Measurements from ENCODE around the gene PFDN4.

Gene PFDN4

DNA sequence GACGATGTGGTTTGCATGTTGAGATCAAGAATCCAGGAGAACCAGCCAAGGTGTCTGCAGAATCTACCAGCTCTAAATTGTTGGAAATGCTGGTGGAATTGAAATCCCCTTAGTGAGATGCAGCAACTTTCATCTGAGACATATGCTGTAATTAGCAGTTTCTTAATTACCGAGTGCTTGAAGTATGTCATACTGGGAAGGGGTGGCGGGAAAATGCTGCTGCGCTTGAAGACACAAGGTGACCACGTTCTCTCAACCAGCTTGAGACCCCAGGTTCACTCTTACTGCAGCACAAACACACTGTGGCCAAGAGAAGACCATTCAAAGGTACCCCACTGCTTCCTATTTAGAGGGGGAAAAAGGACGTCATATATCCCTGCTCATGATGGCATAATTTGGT lies 59.0 kb downstream of the PFDN4 start:
- CTCF ChIA-PET = no interaction called here
- TF ChIP-seq SETDB1 (IDR thresholded peaks at IDR 0.05; ENCODE audit: insufficient read length, low read length) (no peak), ZNF600 (tag by site-specific recombination; IDR thresholded peaks at IDR 0.05) (no peak), ZNF146 (tag by site-specific recombination; IDR thresholded peaks at IDR 0.05) (no peak), ZBTB17 (tag by site-specific recombination; IDR thresholded peaks at IDR 0.05) (no peak)
- TF ChIP-seq, protein P1, sequence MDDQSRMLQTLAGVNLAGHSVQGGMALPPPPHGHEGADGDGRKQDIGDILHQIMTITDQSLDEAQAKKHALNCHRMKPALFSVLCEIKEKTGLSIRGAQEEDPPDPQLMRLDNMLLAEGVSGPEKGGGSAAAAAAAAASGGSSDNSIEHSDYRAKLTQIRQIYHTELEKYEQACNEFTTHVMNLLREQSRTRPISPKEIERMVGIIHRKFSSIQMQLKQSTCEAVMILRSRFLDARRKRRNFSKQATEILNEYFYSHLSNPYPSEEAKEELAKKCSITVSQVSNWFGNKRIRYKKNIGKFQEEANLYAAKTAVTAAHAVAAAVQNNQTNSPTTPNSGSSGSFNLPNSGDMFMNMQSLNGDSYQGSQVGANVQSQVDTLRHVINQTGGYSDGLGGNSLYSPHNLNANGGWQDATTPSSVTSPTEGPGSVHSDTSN (CRISPR knock-in tag; IDR thresholded peaks at IDR 0.05) = no peak
- TF ChIP-seq, protein P2, sequence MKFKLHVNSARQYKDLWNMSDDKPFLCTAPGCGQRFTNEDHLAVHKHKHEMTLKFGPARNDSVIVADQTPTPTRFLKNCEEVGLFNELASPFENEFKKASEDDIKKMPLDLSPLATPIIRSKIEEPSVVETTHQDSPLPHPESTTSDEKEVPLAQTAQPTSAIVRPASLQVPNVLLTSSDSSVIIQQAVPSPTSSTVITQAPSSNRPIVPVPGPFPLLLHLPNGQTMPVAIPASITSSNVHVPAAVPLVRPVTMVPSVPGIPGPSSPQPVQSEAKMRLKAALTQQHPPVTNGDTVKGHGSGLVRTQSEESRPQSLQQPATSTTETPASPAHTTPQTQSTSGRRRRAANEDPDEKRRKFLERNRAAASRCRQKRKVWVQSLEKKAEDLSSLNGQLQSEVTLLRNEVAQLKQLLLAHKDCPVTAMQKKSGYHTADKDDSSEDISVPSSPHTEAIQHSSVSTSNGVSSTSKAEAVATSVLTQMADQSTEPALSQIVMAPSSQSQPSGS (tag by site-specific recombination; IDR thresholded peaks at IDR 0.05; ENCODE audit: low read depth) = no peak
- H3K36me3 ChIP-seq (ENCODE audit: control insufficient read depth in 2 of 2, insufficient read depth in 1 of 2, low read length in 2 of 2) = no peaks in the 10 kb centered on the region
- no peak overlapping the region for H3K4me3 ChIP-seq (ENCODE audit: low read depth, low read length)
- POLR2A ChIA-PET = no interaction called here
- H3K27ac ChIP-seq (ENCODE audit: extremely low read depth, low read depth, low read length) = no peak overlapping the region
- H3K9me3 ChIP-seq (ENCODE audit: control insufficient read depth, insufficient read depth, low read depth, low read length) = no peaks in the 10 kb centered on the region
- no peaks in the 10 kb centered on the region for H3K4me1 ChIP-seq (ENCODE audit: control insufficient read depth, insufficient read depth, low read length)

DNA sequence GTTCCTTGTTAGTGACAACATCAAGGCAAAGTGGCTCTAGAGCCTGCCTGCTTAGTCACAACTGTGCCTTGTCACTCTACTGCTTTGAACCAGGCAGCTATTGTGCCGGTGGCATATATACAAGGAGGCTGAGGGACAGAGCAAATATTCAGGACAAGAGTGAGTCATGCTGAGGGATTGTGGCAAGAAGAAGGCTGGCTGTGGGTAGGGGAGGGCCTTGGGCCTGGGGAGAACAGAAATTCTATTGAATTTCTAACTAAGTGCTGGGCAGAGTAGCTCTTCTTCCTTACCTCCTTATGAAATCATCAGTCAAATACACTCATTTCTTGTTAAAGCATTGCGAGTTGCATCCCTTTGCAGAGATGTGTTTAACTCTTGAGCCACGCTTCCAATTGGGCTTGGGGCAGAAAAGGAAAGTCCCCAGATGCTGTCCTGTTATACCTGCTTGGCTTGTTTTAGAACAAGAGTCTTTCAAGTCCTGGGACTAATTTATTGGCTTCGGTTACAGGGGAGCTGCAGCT lies 59.7 kb downstream of the PFDN4 start:
- no peak overlapping the region for H3K27ac ChIP-seq (ENCODE audit: extremely low read depth, low read depth, low read length)
- no peak overlapping the region for H3K4me3 ChIP-seq (ENCODE audit: low read depth, low read length)
- no peaks in the 10 kb centered on the region for H3K9me3 ChIP-seq (ENCODE audit: control insufficient read depth, insufficient read depth, low read depth, low read length)
- no peaks in the 10 kb centered on the region for H3K4me1 ChIP-seq (ENCODE audit: control insufficient read depth, insufficient read depth, low read length)
- ChIA-PET POLR2A (no interaction called here), CTCF (interaction anchor here (0.6 to 0.8 kb wide), 2 partner anchors 379 to 380 kb away, joined by 3 read pairs; no protein-coding TSS in a partner anchor)
- no peaks in the 10 kb centered on the region for H3K36me3 ChIP-seq (ENCODE audit: control insufficient read depth in 2 of 2, insufficient read depth in 1 of 2, low read length in 2 of 2)
- no peak for TF ChIP-seq ZNF335 (tag by site-specific recombination; conservative IDR thresholded peaks at IDR 0.05)
- TF ChIP-seq ZNF701 (tag by site-specific recombination; IDR thresholded peaks at IDR 0.05) = no peak
- TF ChIP-seq ZSCAN23 (tag by site-specific recombination; IDR thresholded peaks at IDR 0.05) = no peak
- TF ChIP-seq, protein P3, sequence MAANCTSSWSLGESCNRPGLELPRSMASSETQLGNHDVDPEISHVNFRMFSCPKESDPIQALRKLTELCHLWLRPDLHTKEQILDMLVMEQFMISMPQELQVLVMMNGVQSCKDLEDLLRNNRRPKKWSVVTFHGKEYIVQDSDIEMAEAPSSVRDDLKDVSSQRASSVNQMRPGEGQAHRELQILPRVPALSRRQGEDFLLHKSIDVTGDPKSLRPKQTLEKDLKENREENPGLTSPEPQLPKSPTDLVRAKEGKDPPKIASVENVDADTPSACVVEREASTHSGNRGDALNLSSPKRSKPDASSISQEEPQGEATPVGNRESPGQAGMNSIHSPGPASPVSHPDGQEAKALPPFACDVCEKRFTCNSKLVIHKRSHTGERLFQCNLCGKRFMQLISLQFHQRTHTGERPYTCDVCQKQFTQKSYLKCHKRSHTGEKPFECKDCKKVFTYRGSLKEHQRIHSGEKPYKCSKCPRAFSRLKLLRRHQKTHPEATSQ (tag by site-specific recombination; IDR thresholded peaks at IDR 0.05) = no peak
- TF ChIP-seq ZNF670 (tag by site-specific recombination; IDR thresholded peaks at IDR 0.05; ENCODE audit: low read depth) = no peak
- TF ChIP-seq, protein P4, sequence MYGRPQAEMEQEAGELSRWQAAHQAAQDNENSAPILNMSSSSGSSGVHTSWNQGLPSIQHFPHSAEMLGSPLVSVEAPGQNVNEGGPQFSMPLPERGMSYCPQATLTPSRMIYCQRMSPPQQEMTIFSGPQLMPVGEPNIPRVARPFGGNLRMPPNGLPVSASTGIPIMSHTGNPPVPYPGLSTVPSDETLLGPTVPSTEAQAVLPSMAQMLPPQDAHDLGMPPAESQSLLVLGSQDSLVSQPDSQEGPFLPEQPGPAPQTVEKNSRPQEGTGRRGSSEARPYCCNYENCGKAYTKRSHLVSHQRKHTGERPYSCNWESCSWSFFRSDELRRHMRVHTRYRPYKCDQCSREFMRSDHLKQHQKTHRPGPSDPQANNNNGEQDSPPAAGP (tag by site-specific recombination; IDR thresholded peaks at IDR 0.05) = no peak
- TF ChIP-seq, protein P5, sequence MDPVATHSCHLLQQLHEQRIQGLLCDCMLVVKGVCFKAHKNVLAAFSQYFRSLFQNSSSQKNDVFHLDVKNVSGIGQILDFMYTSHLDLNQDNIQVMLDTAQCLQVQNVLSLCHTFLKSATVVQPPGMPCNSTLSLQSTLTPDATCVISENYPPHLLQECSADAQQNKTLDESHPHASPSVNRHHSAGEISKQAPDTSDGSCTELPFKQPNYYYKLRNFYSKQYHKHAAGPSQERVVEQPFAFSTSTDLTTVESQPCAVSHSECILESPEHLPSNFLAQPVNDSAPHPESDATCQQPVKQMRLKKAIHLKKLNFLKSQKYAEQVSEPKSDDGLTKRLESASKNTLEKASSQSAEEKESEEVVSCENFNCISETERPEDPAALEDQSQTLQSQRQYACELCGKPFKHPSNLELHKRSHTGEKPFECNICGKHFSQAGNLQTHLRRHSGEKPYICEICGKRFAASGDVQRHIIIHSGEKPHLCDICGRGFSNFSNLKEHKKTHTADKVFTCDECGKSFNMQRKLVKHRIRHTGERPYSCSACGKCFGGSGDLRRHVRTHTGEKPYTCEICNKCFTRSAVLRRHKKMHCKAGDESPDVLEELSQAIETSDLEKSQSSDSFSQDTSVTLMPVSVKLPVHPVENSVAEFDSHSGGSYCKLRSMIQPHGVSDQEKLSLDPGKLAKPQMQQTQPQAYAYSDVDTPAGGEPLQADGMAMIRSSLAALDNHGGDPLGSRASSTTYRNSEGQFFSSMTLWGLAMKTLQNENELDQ (tag by site-specific recombination; IDR thresholded peaks at IDR 0.05; ENCODE audit: low read depth) = no peak
- TF ChIP-seq, protein P6, sequence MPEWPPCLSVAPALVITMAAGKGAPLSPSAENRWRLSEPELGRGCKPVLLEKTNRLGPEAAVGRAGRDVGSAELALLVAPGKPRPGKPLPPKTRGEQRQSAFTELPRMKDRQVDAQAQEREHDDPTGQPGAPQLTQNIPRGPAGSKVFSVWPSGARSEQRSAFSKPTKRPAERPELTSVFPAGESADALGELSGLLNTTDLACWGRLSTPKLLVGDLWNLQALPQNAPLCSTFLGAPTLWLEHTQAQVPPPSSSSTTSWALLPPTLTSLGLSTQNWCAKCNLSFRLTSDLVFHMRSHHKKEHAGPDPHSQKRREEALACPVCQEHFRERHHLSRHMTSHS (tag by site-specific recombination; IDR thresholded peaks at IDR 0.05) = no peak
- TF ChIP-seq TRIM28 (IDR thresholded peaks at IDR 0.05; ENCODE audit: borderline replicate concordance, low read length) = no peak
- no peak for TF ChIP-seq ZNF837 (tag by site-specific recombination; IDR thresholded peaks at IDR 0.05)
- no peak for TF ChIP-seq ZNF211 (tag by site-specific recombination; IDR thresholded peaks at IDR 0.05; ENCODE audit: low read depth)
- TF ChIP-seq ZNF266 (tag by site-specific recombination; IDR thresholded peaks at IDR 0.05; ENCODE audit: low read depth) = no peak
- TF ChIP-seq ZNF112 (tag by site-specific recombination; IDR thresholded peaks at IDR 0.05) = no peak
- no peak for TF ChIP-seq ZNF366 (tag by site-specific recombination; conservative IDR thresholded peaks at IDR 0.05)
- TF ChIP-seq ZNF529 (tag by site-specific recombination; IDR thresholded peaks at IDR 0.05; ENCODE audit: insufficient replicate concordance) = no peak
- TF ChIP-seq, protein P7, sequence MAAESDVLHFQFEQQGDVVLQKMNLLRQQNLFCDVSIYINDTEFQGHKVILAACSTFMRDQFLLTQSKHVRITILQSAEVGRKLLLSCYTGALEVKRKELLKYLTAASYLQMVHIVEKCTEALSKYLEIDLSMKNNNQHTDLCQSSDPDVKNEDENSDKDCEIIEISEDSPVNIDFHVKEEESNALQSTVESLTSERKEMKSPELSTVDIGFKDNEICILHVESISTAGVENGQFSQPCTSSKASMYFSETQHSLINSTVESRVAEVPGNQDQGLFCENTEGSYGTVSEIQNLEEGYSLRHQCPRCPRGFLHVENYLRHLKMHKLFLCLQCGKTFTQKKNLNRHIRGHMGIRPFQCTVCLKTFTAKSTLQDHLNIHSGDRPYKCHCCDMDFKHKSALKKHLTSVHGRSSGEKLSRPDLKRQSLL (tag by site-specific recombination; IDR thresholded peaks at IDR 0.05) = no peak
- TF ChIP-seq, protein P8, sequence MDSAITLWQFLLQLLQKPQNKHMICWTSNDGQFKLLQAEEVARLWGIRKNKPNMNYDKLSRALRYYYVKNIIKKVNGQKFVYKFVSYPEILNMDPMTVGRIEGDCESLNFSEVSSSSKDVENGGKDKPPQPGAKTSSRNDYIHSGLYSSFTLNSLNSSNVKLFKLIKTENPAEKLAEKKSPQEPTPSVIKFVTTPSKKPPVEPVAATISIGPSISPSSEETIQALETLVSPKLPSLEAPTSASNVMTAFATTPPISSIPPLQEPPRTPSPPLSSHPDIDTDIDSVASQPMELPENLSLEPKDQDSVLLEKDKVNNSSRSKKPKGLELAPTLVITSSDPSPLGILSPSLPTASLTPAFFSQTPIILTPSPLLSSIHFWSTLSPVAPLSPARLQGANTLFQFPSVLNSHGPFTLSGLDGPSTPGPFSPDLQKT (IDR thresholded peaks at IDR 0.05; ENCODE audit: borderline replicate concordance, low read depth, low read length) = no peak

All from HEK293 (cell line).